Body of pancreas (tissue), 4 donors: Measurements from ENCODE around the gene IL1A. TPM values are rescaled to one million over a fixed set of nuclear protein-coding genes. Genes with fewer than 3 reads are reported as not detected.

Experiments used
- ATAC-seq: fragments of 150-250 bp; one replicate; pipeline ENCODE4 v1.9.1; 2016
- DNase-seq, 4 donors: peaks; one replicate each; pipeline ENCODE4 v3.0.0-alpha.2; 2019
- H3K27ac ChIP-seq, 4 donors: fragments of 200-600 bp; sonication (generic); 1 replicate in 3 of 4; 2 replicates in 1 of 4; pipeline versions ENCODE4 v1.5.1 to v1.6.1; 2016 to 2019; ENCODE audit warnings: mild to moderate bottlenecking in 1 of 4, mixed read lengths in 1 of 4, moderate library complexity in 1 of 4
- H3K27me3 ChIP-seq, 2 donors: fragments of 200-600 bp; sonication (generic); one replicate each; pipeline ENCODE4 v1.6.0; 2016; ENCODE audit warnings: mild to moderate bottlenecking in 1 of 2
- H3K36me3 ChIP-seq, 2 donors: fragments of 200-600 bp; sonication (generic); replicated peaks in 1 of 2; 2 replicates each; pipeline ENCODE4 v1.5.1; 2016; ENCODE audit warnings: low read depth in 2 of 2; ENCODE audit not compliant: insufficient read depth in 1 of 2
- H3K4me1 ChIP-seq: fragments of 200-600 bp; sonication (generic); one replicate; pipeline ENCODE4 v1.6.0; 2016
- H3K4me3 ChIP-seq, 2 donors: fragments of 200-600 bp; sonication (generic); 1 replicate in 1 of 2; 2 replicates in 1 of 2; pipeline ENCODE4 v1.5.1; 2016 to 2019
- H3K9me3 ChIP-seq, 3 donors: fragments of 200-600 bp; sonication (generic); 1 replicate in 2 of 3; 2 replicates in 1 of 3; pipeline ENCODE4 v1.5.1; 2016
- POLR2A ChIP-seq, 3 donors: fragments of 450-650 bp; IDR thresholded peaks; one replicate each; pipeline ENCODE4 v1.6.1; 2016; ENCODE audit warnings: antibody characterized with exemption in 3 of 3, mild to moderate bottlenecking in 2 of 3
- WGBS, 2 donors: methylation state at CpG; one replicate each; pipeline ENCODE4 v1.1.5; 2017; 5-methylcytosine and 5-hydroxymethylcytosine counted together
- intact Hi-C: fragments of 100-400 bp; cut with DNase I; formaldehyde crosslinking; loops from one replicate; pipeline ENCODE4 v1.15.1; 2023
- total RNA-seq, 2 donors: library from RNA; depleted of rRNA; stranded (reverse); fragments of >200 nt; gene quantifications; one replicate each; pipeline ENCODE4 v1.1.0, GENCODE V29; 2016
- TF ChIP-seq, protein P1 (sequence below), 7 experiments: fragments of 450-650 bp in 4 of 7; fragments of 200-600 bp in 3 of 7; sonication (generic) in 3 of 7; IDR thresholded peaks; one replicate each; pipeline ENCODE4 v1.5.1; 2016 to 2019; ENCODE audit warnings: antibody characterized with exemption in 7 of 7

Gene IL1A
- total RNA-seq, 2 donors from 2014 or later: not detected

GRCh38 chr2:112737542-112738232 is 46.6 kb downstream of the IL1A start:
- no peak overlapping the region for H3K27ac ChIP-seq
- TF ChIP-seq, protein P1, sequence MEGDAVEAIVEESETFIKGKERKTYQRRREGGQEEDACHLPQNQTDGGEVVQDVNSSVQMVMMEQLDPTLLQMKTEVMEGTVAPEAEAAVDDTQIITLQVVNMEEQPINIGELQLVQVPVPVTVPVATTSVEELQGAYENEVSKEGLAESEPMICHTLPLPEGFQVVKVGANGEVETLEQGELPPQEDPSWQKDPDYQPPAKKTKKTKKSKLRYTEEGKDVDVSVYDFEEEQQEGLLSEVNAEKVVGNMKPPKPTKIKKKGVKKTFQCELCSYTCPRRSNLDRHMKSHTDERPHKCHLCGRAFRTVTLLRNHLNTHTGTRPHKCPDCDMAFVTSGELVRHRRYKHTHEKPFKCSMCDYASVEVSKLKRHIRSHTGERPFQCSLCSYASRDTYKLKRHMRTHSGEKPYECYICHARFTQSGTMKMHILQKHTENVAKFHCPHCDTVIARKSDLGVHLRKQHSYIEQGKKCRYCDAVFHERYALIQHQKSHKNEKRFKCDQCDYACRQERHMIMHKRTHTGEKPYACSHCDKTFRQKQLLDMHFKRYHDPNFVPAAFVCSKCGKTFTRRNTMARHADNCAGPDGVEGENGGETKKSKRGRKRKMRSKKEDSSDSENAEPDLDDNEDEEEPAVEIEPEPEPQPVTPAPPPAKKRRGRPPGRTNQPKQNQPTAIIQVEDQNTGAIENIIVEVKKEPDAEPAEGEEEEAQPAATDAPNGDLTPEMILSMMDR (IDR thresholded peaks at IDR 0.05): no peak
- no peak for TF ChIP-seq POLR2A (IDR thresholded peaks at IDR 0.05)
- ATAC-seq (no peak), DNase-seq (no peak)
- no peak overlapping the region for H3K4me3 ChIP-seq
- intact Hi-C loops: no loop called here
- H3K36me3 ChIP-seq: no peaks in the 10 kb centered on the region
- 59 to 75% methylated on average over 1 of the region's 1 CpG for WGBS, 2 donors
- no peaks in the 10 kb centered on the region for H3K27me3 ChIP-seq
- H3K4me1 ChIP-seq: peaks cover 4% of the 10 kb centered on the region
- H3K9me3 ChIP-seq: no peaks in the 10 kb centered on the region

- Histone ChIP-seq H3K36me3 (no peaks in the 10 kb centered on the region), H3K4me3 (no peak overlapping the region), H3K27me3 (no peaks in the 10 kb centered on the region), H3K27ac (no peak overlapping the region), H3K4me1 (peaks cover 4% of the 10 kb centered on the region), H3K9me3 (no peaks in the 10 kb centered on the region)
- WGBS, 2 donors: 26 to 28% methylated on average over 1 of the region's 1 CpG
- TF ChIP-seq POLR2A (IDR thresholded peaks at IDR 0.05): no peak
- no peak for DNase-seq
- no peak for ATAC-seq
- intact Hi-C loops: no loop called here
Observed at GRCh38 chr2:112733871-112734270, 50.4 kb downstream of the IL1A start.

- Histone ChIP-seq H3K4me1 (peaks cover 4% of the 10 kb centered on the region), H3K9me3 (no peaks in the 10 kb centered on the region), H3K27me3 (no peaks in the 10 kb centered on the region), H3K36me3 (no peaks in the 10 kb centered on the region), H3K27ac (no peak overlapping the region), H3K4me3 (no peak overlapping the region)
- no peak for ATAC-seq
- TF ChIP-seq POLR2A (IDR thresholded peaks at IDR 0.05): no peak
- TF ChIP-seq, protein P1 (IDR thresholded peaks at IDR 0.05): no peak
- WGBS, 2 donors: 51 to 69% methylated on average over 4 of the region's 4 CpGs
- DNase-seq: no peak
- intact Hi-C loops: no loop called here
Observed at GRCh38 chr2:112733456-112733855, 50.8 kb downstream of the IL1A start.

DNA sequence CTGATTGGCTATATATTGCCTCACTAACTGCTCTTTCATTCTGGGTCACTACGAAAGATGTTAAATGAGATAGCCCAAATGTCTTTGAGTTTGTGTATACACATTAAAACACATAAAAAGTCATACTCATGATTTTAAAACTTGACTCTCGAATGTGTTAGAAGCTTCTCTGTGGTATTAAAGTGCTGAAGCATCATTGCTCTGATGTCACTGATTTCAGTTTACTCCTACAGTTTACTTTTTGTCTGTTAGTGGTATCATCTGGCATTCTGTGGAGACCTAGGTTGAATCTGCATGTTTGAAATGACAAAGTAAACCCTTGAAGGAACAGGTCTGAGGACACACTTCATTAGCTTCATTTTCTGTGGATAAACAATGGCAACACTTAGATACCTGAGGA is 52.8 kb downstream of the IL1A start:
- TF ChIP-seq, protein P1 (IDR thresholded peaks at IDR 0.05): no peak
- no peak for TF ChIP-seq POLR2A (IDR thresholded peaks at IDR 0.05)
- Histone ChIP-seq H3K27me3 (no peaks in the 10 kb centered on the region), H3K36me3 (no peaks in the 10 kb centered on the region), H3K27ac (no peak overlapping the region), H3K4me3 (no peak overlapping the region), H3K9me3 (no peaks in the 10 kb centered on the region), H3K4me1 (no peaks in the 10 kb centered on the region)
- no peak for ATAC-seq
- intact Hi-C loops: no loop called here
- WGBS, 2 donors: 70 to 72% methylated on average over 2 of the region's 2 CpGs
- no peak for DNase-seq

GRCh38 chr2:112730791-112731190 is 53.5 kb downstream of the IL1A start:
- H3K4me1 ChIP-seq: no peaks in the 10 kb centered on the region
- DNase-seq (no peak), ATAC-seq (no peak)
- H3K27me3 ChIP-seq: no peaks in the 10 kb centered on the region
- WGBS, 2 donors: 65 to 69% methylated on average over 5 of the region's 5 CpGs
- intact Hi-C loops: no loop called here
- H3K4me3 ChIP-seq: no peak overlapping the region
- no peak overlapping the region for H3K27ac ChIP-seq
- H3K9me3 ChIP-seq: no peaks in the 10 kb centered on the region
- TF ChIP-seq, protein P1 (IDR thresholded peaks at IDR 0.05): no peak
- TF ChIP-seq POLR2A (IDR thresholded peaks at IDR 0.05): no peak
- no peaks in the 10 kb centered on the region for H3K36me3 ChIP-seq
